NCI-H82 (cell line): ENCODE measurements around the gene SMIM5.
"Not testable (repeated sequence)": the region's sequence is repeated elsewhere in the genome, so short reads cannot be mapped to it uniquely, and the experiment has no call there.

Source experiments
- DNase-seq: peaks from one replicate; lab custom pipeline; 2025; lab: John Stamatoyannopoulos, UW

SMIM5 gene, protein sequence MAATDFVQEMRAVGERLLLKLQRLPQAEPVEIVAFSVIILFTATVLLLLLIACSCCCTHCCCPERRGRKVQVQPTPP

DNA sequence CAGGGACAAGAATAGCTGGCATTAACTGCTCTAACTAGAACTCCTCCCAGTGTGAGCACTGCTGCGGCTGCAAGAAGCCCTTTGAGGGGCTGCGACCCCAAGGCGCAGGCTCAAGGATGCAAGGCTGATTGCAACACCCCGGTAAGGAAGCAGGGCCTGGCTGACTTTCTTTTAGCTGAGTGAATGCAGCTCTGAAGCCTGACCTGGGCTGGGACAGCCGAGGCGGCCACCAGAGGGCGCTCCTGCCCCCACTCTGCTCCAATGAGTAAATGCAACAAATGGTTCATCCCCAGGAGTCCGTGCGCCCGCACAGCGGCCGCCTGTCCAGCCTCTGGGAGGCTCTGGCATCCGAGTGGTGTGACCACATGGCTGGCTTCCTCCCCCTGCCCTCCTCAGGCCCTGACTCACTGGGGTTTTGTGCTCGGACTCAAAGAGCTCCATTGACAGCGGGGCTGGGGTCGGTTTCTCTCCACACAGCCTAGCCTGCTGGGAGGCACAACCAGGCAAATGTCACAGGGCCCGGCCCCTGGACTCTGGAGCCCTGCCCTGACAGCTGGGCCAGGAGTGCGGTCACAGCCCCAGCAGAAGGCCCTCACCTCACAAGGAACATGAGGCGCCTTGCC, at the start of gene SMIM5:
Gene SMIM5 (plus strand): TSS at position 572 of the 623 bp plus-strand sequence. CDS start 6,768 bp downstream, outside the sequence.
- DNase-seq: peak; percentile 81

DNA sequence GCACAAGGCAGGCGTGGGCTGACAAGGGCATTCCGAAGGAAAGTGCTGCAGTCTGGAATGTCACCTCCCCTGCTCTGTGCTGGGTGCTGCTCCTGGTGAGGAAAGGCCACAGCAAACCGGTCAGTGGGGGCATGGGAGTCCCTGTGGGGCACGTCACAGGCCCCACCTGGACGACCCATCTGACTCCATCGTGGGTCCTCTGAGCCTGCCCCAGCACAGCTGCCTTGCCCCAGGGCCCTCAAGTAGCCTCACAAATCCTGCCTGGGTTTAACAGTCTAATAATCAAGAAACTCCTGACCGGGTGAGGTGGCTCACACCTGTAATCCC, 48.4 kb upstream of the SMIM5 start:
- DNase-seq: no peak

DNA sequence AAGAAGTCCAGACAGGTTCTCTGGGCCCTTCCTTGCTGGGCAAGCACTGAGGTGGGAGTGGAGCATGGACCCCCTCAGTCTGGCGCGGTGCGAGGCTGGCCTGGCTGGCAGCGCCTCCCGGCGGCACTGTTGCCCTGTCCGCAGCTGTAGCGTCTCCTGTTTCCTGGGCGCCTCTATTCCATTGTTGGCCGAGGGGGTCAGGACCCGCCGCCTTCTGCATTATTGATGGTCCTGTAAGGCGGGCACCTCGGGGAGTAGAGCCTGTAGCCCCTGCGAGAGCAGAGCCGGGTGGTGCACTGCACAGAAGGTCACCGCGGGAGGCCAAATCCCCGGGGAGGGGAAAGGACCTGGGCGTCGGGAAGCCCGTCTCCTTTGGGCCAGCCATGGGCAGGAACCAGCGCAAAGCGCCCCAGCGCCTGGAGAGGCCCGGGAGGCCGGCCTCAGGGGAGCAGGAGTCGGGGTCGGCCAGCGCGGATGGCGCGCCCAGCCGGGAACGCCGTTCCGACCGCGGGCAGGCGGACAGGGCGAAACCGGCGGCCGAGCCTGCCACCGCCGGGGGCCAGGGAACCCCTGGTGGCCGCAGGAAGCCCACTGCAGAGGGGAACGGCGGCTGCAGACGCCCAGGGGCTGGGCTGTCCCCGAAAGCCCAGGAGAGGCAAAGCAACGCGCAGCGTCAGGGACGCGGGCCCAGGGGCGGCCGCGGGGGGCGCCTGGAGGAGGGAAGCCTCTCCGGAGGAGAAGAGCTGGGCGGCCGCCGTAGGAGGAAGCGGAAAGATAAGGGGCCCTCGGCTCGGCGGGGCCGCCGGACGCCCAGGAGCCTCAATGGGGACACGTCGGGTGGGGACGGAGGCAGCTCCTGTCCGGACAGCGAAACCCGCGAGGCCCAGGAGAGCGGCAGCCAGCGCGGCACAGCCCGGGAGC, 45.3 kb upstream of the SMIM5 start, which contains the start of gene MYO15B:
Gene MYO15B (plus strand): TSS at position 126 of the 921 bp plus-strand sequence. CDS start 258 bp downstream, at position 384.
- no peak for DNase-seq

DNA sequence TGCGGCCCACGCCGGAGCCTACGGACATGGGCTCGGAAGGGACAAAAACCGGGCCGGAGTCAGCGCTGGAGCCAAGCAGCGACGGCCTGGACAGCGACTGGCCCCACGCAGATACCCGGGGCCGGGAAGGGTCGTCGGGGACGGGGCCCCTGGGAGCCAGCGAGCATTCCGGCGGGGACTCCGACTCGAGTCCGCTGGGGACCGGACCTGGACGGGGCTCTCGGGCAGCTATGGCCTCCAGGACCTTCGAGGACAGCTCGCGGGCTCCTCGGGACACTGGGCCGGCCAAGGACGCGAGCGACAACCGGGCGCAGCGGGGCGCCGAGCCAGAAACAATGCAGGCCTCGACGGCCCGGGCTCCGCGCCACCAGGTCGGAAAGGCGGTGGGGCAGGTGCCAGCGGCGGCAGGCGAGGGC, 44.6 kb upstream of the SMIM5 start:
- no peak for DNase-seq

DNA sequence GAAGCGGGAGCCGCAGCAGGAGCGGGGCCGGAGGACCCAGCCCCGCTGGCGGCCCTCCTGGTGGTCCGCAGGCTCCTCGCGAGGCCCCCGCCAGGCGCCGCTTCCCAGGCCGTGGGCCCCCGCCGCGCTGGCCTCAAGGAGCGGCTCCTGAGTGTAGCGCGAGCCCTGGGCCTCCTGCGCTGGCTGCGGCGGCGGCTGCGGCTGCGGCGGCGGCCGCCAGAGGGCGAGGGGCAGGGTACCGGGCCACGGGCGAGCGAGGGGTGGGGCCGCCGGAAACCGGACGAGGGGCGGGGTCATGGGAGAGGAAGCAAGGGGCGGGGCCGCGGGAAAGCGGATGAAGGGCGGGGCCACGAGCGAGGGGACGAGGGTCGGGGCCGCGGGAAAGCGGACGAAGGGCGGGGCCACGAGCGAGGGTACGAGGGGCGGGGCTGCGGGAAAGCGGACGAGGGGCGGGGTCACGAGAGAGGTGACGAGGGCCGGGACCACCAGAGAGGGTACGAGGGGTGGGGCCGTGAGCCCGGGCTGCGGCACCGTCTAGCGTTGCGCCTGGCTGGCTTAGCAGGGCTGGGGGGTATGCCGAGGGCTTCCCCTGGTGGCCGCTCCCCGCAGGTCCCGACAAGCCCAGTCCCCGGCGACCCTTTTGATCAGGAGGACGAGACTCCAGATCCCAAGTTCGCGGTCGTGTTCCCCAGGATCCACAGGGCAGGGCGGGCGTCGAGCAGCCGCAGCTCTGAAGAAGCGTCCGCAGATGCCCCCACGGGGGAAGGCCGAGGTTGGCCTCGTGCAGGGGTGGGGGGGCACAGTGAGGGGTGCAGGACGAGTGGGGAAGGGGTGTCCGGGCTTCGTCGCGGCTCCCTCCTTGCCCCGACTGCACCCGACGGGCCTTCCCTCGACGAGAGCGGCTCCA, 44.0 kb upstream of the SMIM5 start:
- peak; percentile 92 for DNase-seq

DNA sequence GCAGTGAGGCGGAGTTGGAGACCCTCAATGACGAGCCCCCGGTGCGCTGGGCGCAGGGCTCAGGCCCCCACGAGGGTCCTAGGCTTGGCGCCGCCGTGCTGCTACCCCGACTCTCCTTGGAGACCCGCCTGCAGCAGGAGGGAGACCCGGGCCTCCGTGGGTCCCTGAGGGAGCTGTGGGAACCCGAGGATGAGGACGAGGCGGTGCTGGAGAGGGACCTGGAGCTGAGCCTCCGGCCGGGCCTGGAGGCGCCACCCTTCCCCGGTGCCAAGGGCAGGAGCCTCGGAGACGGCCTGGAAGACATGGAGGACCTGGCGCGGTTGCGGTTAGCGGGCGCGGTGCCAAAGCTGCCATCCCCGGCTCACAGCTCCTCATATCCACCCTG, 43.3 kb upstream of the SMIM5 start:
- no peak for DNase-seq

DNA sequence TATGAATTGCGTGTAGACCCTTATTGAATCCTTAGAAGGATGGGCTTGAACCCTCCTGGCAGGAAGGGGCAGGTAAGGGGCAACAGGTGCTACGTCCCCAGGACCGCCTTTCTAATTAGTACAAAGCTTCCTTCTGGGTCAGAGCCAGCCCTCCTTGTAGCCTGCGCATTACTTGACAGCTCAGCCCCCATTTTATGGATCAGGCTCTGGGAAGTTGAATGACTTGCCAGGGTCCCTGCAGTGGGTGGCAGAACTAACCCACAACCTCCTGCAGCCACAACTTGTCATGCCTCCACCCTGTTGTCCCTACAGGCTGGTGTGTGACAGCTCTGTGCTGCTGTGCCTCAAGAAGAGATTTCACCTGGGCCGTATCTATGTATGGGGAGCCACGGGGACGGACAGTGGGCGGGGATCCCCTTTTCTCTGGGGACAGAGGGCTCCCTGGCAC, 42.9 kb upstream of the SMIM5 start:
- DNase-seq: no peak

DNA sequence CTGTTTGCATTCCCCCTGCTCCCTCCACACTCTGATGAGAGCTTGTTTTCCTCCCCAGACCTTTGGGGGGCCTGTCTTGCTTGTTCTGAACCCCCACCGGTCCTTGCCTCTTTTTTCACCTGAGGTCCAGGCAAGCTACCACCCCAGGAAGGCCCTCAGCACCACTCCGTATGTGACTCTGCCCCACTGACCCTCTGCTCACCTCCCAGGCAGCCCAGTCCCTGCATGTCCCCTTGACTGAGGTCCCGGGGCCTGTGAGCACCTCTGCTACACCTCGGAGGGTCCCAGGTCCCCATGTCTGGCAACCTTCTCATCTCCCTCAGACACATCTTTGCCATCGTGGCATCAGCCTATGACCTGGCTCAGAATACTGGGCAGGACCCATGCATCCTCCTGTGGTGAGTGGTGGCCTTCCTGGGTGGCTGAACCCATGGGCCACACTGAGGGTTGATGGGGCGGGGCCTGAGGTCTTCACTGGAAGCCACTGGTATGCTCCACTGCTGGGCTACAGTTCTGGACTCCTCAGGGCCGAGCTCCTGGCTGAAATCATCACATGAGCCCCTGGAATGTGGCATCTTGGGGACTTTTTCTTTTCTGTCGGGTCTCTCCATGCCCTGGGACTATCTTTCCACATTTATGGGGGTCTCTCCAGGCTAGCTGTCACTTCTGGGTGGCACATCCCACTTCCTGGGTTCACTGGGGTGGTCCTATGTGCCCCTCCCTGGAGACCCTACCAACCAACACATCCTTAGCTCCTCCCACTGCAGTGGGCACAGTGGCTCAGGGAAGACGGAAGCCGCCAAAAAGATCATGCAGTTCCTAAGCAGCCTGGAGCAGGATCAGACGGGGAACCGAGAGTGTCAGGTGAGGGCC, 42.1 kb upstream of the SMIM5 start:
- DNase-seq: no peak

DNA sequence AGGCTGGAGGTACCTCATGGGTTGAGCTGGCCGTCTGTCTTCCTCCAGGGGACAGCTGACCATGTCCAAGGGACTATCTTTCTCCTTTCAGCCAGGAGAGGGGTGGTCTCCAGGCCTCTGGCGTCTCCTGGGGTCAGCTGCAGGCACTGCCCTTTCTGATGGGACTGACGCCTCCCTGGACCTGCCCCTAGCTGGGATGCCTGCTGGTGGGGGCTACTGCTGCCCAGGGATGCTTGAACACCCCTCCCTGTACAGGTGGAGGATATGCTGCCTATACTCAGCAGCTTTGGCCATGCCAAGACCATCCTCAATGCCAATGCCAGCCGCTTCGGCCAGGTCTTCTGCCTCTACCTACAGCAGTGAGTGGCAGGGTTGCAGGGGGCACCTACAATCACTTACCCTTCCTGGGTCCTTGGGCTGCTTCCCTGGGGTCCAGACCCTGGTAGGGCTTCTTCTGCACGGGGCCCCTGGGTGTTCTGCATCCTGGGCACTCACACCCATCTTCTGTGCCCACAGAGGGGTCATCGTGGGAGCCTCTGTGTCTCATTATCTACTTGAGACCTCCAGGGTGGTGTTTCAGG, 41.4 kb upstream of the SMIM5 start:
- no peak for DNase-seq

DNA sequence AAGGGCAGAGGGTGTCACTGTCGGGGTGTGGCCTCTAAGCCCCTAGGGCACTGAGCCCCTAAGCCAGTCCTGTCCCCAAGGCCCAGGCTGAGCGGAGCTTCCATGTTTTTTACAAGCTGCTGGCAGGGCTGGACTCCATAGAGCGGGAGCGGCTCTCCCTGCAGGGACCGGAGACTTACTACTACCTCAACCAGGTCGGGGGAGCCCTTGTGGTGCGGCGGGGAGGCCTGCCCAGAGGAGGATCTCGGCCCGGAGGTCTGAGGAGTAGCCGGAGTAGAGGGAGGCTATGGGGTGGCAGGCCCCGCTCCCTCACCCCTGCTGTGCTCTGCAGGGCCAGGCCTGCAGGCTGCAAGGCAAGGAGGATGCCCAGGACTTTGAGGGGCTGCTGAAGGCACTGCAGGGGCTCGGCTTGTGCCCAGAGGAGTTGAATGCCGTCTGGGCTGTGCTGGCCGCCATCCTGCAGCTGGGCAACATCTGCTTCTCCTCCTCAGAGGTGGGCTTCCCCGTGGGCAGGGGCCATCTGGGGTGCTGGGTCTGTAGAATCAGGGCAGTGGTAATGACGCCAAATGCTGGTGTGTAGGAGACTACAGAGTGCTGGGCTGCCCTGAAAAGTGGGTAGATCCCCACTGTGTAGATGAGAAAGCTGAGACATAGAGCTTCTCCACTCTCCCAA, 40.8 kb upstream of the SMIM5 start:
- DNase-seq: no peak

DNA sequence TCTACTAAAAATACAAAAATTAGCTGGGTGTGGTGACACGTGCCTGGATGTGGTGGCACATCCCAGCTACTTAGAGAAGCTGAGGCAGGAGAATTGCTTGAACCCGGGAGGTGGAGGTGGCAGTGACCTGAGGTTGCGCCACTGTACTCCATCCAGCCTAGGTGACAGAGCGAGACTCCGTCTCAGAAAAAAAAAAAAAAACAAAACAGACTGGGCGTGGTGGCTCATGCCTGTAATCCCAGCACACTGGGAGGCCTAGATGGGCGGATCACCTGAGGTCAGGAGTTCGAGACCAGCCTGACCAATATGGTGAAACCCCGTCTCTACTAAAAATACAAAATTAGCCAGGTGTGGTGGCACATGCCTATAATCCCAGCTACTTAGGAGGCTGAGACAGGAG, 39.8 kb upstream of the SMIM5 start:
- DNase-seq: not testable (repeated sequence)

DNA sequence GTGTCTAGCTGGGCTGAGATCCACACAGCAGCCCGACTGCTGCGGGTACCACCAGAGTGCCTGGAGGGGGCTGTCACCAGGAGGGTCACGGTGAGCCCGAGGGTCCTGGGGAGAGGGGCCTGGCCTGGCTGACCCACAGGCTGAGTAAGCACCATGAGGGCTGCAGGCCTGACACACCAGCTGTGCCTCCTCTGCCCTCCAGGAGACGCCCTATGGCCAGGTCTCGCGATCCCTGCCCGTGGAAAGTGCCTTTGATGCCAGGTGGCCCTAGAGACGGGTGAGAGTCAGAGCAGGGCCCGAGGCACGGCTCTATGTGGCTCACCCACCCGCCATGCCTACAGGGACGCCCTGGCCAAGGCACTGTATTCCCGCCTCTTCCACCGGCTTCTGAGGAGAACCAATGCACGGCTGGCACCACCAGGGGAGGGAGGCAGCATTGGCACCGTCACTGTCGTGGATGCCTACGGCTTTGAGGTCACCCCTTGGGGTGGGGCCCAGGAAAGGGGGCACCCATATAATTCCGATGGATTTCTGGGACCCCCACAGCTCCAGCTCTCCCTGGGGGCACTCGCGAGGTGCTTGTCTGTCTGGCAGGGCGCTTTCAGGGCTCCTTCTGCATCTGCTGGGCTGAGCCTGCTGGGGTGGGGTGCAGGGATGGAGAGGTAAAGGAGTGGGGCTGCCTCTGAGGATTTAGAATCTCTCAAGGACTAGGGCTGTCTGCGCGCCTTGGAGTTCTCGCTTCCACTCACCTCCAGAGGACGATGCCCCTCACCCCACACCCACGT, 38.5 kb upstream of the SMIM5 start:
- no peak for DNase-seq

DNA sequence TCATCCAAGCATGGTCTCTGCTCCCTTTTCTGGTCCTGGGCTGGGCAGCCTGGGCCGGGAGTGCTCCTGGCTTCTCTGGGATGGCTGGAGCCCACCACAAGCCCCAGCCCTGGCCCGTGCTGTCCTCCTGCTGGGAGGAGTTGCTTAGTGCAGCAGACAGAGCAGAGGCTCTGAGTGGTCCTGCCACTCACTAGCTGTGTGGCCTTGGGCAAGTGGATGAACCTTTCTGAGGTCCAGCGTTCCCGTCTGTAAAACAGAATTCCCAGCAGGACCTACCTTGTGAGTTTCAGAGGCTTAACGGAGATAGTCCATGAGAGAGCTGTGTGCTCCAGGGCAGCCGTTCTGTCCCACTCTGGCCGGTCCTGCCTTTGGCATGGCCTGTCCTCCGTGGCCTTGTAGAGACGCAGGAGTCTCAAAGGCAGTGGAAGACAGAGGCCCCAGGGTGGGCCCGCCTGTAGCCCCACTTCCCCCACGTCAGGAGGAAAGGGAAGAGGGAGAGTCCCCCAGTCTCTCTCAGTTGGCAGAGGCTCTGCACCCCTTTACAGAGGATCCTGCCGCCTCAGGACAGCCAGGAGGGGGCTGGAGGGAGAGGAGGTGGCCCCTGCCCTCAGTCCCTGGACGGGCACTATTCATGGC, 37.8 kb upstream of the SMIM5 start:
- DNase-seq: no peak

DNA sequence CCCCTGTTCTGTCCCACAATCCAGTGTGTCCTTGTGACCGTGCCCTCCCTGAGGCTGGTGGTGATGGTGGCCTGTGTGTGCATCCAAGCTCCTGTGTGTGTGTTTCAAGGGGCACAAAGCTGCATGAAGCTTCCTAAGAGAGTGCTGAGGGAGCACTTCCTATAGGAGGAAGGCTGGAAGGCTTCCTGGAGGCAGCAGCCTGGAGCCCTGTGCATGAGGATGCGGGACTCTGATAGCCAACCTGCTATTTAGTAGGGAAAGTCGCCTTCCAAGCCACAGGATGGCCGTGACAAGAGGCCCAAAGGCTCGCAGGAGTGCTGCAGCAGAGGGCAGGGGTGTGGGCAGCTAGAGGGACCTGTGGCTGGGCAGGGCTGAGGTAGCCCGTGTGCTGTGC, 37.3 kb upstream of the SMIM5 start:
- no peak for DNase-seq

DNA sequence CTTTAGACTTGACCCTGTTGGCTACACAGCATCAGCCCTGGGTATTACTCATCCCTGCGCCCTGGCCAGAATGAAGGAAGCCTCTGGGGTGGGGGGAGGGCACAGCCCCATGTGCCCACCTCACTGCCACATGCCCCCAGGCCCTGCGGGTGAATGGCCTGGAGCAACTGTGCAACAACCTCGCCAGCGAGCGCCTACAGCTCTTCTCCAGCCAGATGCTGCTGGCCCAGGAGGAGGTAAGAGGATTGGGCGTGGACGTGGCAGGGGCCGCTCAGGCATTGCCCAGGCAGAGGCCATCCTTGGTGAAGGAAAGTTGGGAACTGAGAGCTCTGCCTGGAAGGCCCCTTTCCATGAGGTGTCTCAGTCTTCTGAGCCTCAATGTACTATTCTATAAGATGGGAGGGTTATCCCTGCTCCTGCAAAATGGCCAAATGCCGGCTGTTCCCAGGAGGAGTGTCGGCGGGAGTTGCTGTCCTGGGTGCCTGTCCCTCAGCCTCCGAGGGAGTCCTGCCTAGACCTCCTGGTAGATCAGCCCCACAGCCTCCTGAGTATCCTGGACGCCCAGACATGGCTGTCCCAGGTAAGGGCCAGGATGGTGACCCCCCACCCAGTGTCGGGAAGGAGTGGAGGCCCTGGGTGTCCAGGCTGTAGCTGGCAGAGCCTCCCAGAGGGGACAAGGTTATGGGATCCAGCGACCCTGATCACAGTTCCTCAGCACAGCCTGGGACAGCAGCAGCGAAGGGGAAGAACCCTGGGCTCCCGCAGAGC, 36.7 kb upstream of the SMIM5 start:
- DNase-seq: no peak

DNA sequence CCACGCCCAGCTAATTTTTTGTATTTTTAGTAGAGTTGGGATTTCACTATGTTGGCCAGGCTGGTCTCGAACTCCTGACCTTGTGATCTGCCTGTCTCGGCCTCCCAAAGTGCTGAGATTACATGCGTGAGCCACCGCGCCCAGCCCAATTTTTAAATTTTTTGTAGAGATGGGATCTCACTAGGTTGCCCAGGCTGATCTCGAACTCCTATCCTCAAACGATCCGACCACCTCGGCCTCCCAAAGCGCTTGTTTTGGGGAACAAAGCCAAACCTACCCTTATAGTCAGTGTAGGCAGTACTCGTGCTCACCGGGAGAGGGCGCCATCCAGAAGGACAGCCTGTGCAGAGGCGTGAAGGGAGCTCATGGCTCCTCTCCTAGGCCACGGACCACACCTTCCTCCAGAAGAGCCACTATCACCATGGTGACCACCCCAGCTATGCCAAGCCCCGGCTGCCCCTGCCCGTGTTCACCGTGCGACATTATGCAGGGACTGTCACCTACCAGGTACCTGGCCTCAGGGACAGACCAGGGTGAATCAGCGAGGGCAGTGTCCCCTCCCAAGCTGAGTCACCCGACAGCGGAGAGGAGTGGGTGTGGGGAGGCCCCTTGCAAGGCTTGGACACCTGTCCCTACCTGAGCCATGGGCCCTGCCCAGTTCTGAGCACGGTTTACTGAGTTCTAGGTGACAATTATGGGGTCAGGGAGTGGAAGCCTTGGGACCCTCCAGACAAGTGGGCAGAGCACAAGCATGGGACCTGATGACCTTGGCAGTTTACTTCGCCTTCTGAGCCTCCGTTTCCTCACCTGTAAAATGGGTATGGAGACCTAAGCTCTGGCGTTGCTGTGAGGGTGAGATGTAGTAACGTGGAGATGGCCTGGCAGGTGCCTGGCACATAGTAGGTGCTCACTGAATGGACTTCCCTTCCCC, 31.9 kb upstream of the SMIM5 start:
- peak; percentile 78 for DNase-seq

DNA sequence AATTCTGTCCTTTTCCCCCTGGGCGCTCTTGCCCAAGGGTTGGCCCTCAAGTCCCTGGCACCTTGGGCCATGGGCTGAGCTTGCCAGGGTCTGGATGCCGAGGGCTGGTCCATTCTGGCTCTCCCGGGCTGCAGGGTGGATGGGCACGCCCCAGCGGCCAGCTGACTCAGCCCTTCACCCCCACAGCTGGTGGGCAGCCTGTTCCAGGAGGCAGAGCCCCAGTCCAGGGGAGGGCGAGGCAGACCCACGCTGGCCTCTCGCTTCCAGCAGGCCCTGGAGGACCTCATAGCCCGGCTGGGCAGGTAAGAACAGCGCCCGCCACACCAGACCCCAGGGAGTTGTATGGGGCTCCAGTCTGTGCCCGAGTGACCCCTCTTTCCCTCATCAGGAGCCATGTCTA, 30.6 kb upstream of the SMIM5 start:
- no peak for DNase-seq
